HepG2 (cell line): Measurements from ENCODE around the gene YTHDF1. TPM values are rescaled to one million over a fixed set of nuclear protein-coding genes. Genes with fewer than 3 reads are reported as not detected.

Source experiments
- ATAC-seq: fragments of 200-7000 bp; cut with Tn5 transposase; 3 replicates; pipeline ENCODE4 v1.9.1; 2020; ENCODE audit warnings: mild to moderate bottlenecking, moderate library complexity
- BruUV-seq: library from RNA; stranded (reverse); fragments of 400-500 nt; replicated peaks from 2 replicates; lab custom pipeline; 2021; lab: Mats Ljungman, UMichigan
- CTCF ChIA-PET: fragments of 300-600 bp; formaldehyde crosslinking; extraction: SDS; loops from one replicate; lab custom pipeline; 2021; ENCODE audit warnings: low total read pairs, inconsistent platforms, low intra/inter-chr PET ratio; lab: Yijun Ruan, JAX
- POLR2A ChIA-PET: fragments of 350-600 bp; sonication (Branson Sonifier 250); formaldehyde crosslinking; loops from one replicate; lab custom pipeline; 2020; ENCODE audit warnings: antibody characterized with exemption, inconsistent platforms; lab: Yijun Ruan, JAX
- DNase-seq: peaks from one replicate; pipeline ENCODE4 v3.0.0-alpha.2; 2015; ENCODE audit warnings: low spot score
- FAIRE-seq: peaks from 3 replicates; lab custom pipeline; 2011; peaks lifted over from hg19 to GRCh38; lab: Jason Lieb, UNC
- H2AFZ ChIP-seq: one replicate; pipeline ENCODE4 v1.6.1; 2011; ENCODE audit warnings: low read length, inconsistent platforms
- H3K27ac ChIP-seq: fragments of 300-600 bp; 3 replicates; pipeline ENCODE4 v1.8.0; 2011; ENCODE audit warnings: mixed run types, mild to moderate bottlenecking, mixed read lengths, low read length, inconsistent platforms; ENCODE audit not compliant: insufficient read depth; ENCODE audit errors: extremely low read length
- H3K27me3 ChIP-seq, 2 experiments: fragments of 200-600 bp in 1 of 2; 2 replicates in 1 of 2; 3 replicates in 1 of 2; pipeline versions ENCODE4 v1.6.0 to v1.8.0; 2011; ENCODE audit warnings: low read length in 2 of 2, mild to moderate bottlenecking in 2 of 2, moderate library complexity in 2 of 2, inconsistent platforms in 1 of 2; ENCODE audit not compliant: insufficient read depth in 2 of 2, control insufficient read depth in 1 of 2
- H3K36me3 ChIP-seq, 2 experiments: fragments of 200-600 bp in 1 of 2; replicated peaks in 1 of 2; 2 replicates in 1 of 2; 3 replicates in 1 of 2; pipeline versions ENCODE4 v1.5.1 to v1.8.0; 2011; ENCODE audit warnings: low read length in 2 of 2, inconsistent platforms in 1 of 2; ENCODE audit not compliant: insufficient read depth in 2 of 2, control insufficient read depth in 1 of 2
- H3K4me1 ChIP-seq: 2 replicates; pipeline ENCODE4 v1.5.1; 2012; ENCODE audit warnings: low read length, inconsistent platforms; ENCODE audit not compliant: insufficient read depth
- H3K4me2 ChIP-seq: 2 replicates; pipeline ENCODE4 v1.6.0; 2011; ENCODE audit warnings: low read depth, low read length, inconsistent platforms
- H3K4me3 ChIP-seq, 3 experiments: fragments of 200-600 bp in 1 of 3; sonication (generic), shearing (Covaris generic) in 1 of 3; replicated peaks in 1 of 3; 2 replicates each; pipeline ENCODE4 v1.5.1; 2011 to 2016; ENCODE audit warnings: low read length in 3 of 3, inconsistent platforms in 2 of 3, low read depth in 2 of 3, mild to moderate bottlenecking in 2 of 3, control low read depth in 1 of 3, mixed read lengths in 1 of 3; ENCODE audit not compliant: insufficient read depth in 1 of 3
- H3K79me2 ChIP-seq: one replicate; pipeline ENCODE4 v1.6.1; 2011; ENCODE audit warnings: low read length, inconsistent platforms; ENCODE audit not compliant: insufficient read depth
- H3K9ac ChIP-seq: 2 replicates; pipeline ENCODE4 v1.6.0; 2011; ENCODE audit warnings: mild to moderate bottlenecking, low read depth, low read length, inconsistent platforms; ENCODE audit not compliant: insufficient read depth
- H3K9me3 ChIP-seq: 2 replicates; pipeline ENCODE4 v1.5.1; 2012; ENCODE audit warnings: mild to moderate bottlenecking, low read length
- H4K20me1 ChIP-seq: 2 replicates; pipeline ENCODE4 v1.6.0; 2011; ENCODE audit warnings: inconsistent platforms, mild to moderate bottlenecking, low read length, moderate library complexity; ENCODE audit not compliant: insufficient read depth
- CHCHD3 ChIP-seq: sonication (generic); formaldehyde crosslinking; IDR thresholded peaks from 2 replicates; pipeline ENCODE4 v1.8.0; 2022; ENCODE audit warnings: mild to moderate bottlenecking, missing genetic modification reagents, moderate library complexity
- DDIT3 ChIP-seq: sonication (generic); formaldehyde crosslinking; IDR thresholded peaks from 2 replicates; pipeline ENCODE4 v1.4.0; 2020; ENCODE audit warnings: mild to moderate bottlenecking, missing genetic modification reagents
- GABPB1 ChIP-seq: IDR thresholded peaks from 2 replicates; pipeline ENCODE4 v1.6.1; 2016; ENCODE audit warnings: mild to moderate bottlenecking, missing genetic modification reagents, moderate library complexity, missing compliant biosample characterization
- HIVEP1 ChIP-seq: sonication (generic); formaldehyde crosslinking; IDR thresholded peaks from 2 replicates; pipeline ENCODE4 v1.4.0; 2020; ENCODE audit warnings: mild to moderate bottlenecking, missing genetic modification reagents
- HNRNPLL ChIP-seq: fragments of 200-400 bp; formaldehyde crosslinking; IDR thresholded peaks from 2 replicates; pipeline ENCODE4 v1.6.1; 2017; ENCODE audit warnings: mild to moderate bottlenecking, low read depth, low read length; ENCODE audit not compliant: poor library complexity, severe bottlenecking
- MYNN ChIP-seq: sonication (generic); formaldehyde crosslinking; IDR thresholded peaks from 2 replicates; pipeline ENCODE4 v1.4.0; 2020; ENCODE audit warnings: mild to moderate bottlenecking, low read depth, missing genetic modification reagents
- ZBTB39 ChIP-seq: sonication (generic); formaldehyde crosslinking; IDR thresholded peaks from 2 replicates; pipeline ENCODE4 v1.5.0; 2020; ENCODE audit warnings: missing genetic modification reagents
- ZNF432 ChIP-seq: sonication (generic); formaldehyde crosslinking; IDR thresholded peaks from 2 replicates; pipeline ENCODE4 v1.5.0; 2020; ENCODE audit warnings: missing genetic modification reagents, mild to moderate bottlenecking, borderline replicate concordance
- ZNF564 ChIP-seq: sonication (generic); formaldehyde crosslinking; IDR thresholded peaks from 2 replicates; pipeline ENCODE4 v1.8.1; 2023; ENCODE audit warnings: mild to moderate bottlenecking, missing genetic modification reagents
- ZNF768 ChIP-seq: sonication (generic); formaldehyde crosslinking; IDR thresholded peaks from 2 replicates; pipeline ENCODE4 v1.4.0; 2020; ENCODE audit warnings: missing genetic modification reagents
- WGBS: methylation state at CpG from one replicate; pipeline ENCODE4 v1.1.6; 2017; ENCODE audit warnings: low lambda C conversion rate; 5-methylcytosine and 5-hydroxymethylcytosine counted together
- in situ Hi-C: cut with HindIII; loops from 2 replicates; pipeline ENCODE4 v1.10.0; 2017; ENCODE audit warnings: low pct_unique_long_range_greater_than_20kb; ENCODE audit not compliant: extremely low pct_ligation_motif_present
- intact Hi-C: fragments of 100-400 bp; cut with micrococcal nuclease; formaldehyde crosslinking; loops from one replicate; pipeline ENCODE4 v1.10.0; 2022; ENCODE audit not compliant: unreplicated experiment
- polyA plus RNA-seq, 8 experiments: library from polyadenylated mRNA; depleted of rRNA in 3 of 8; stranded (reverse) in 7 of 8; unstranded in 1 of 8; fragments of >200 nt; fragmentation: Illumina TruSeq in 4 of 8; extraction: Trizol in 4 of 8; gene quantifications; 2 replicates each; pipeline versions ENCODE4 v1.2.1 to v1.2.3, GENCODE V29; 2011 to 2016; ENCODE audit warnings: low read depth in 4 of 8, missing spikeins in 1 of 8, mixed read lengths in 1 of 8; ENCODE audit not compliant: insufficient read depth in 1 of 8
- total RNA-seq, 5 experiments: library from RNA; depleted of rRNA; stranded (reverse); fragments of >200 nt; fragmentation: Illumina TruSeq; extraction: Trizol; gene quantifications; 2 replicates each; pipeline ENCODE4 v1.2.3, GENCODE V29; 2016; ENCODE audit warnings: low read depth in 1 of 5
- TF ChIP-seq, protein P1 (sequence below): sonication (generic); formaldehyde crosslinking; IDR thresholded peaks from 2 replicates; pipeline ENCODE4 v1.4.0; 2020; ENCODE audit warnings: missing genetic modification reagents

YTHDF1 gene
- total and polyA plus RNA-seq, 2 of the 13 experiments (the other 11 are each of a cell fraction or from before 2014, with no cell fraction given): 34.5 to 37.7 TPM

DNA sequence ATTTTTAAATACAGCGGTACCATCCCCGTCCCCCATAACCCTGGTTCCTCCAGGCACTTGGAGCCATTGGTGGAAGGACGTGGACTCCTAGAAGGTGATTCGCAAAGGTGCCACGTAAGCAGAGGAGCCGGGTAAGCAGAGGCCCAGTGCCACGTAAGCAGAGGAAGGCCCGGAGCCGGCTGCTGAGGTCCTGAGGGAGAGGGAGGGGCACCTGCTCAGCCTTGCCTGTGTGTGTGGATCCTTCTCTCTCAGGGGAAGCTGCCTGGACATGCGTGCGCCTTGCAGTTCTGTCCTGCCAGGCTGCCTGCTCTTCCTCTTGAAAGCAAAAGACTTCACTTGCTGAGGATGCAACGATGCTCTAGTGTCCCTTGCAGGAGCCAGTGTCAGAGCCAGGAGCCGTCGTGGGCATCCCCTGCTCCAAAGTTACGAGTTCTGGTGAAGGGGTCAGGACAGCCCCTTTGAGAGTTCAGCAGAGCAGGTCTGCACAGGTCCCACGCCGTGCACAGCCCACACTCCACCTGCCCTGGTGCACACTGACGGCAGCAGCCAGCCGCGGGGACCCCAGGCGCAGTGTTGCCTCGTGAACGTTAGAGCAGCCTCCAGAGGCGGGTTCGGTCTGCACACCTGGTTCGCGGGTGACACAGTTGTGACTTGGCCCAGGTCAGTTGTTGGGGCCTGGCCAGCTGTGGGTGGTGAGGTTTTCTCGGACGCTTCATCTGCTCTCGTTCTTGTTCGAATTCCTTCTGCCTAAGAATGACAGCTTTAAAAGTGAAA is 40.2 kb upstream of the YTHDF1 start:
- POLR2A ChIA-PET: no interaction called here
- no peak overlapping the region for H3K9ac ChIP-seq
- in situ Hi-C loops: no loop called here
- no peak overlapping the region for H3K4me3 ChIP-seq
- BruUV-seq: no TSS peak
- H3K4me2 ChIP-seq: no peak overlapping the region
- no peak; the same call in 2 of the 3 replicates for ATAC-seq
- intact Hi-C loops: no loop called here
- H3K36me3 ChIP-seq: no peaks in the 10 kb centered on the region
- no peaks in the 10 kb centered on the region for H3K79me2 ChIP-seq
- H4K20me1 ChIP-seq: peaks cover 5% of the 10 kb centered on the region; the same call in 1 of the 2 replicates
- H3K27ac ChIP-seq: no peak overlapping the region
- DNase-seq: no peak
- no peak overlapping the region for H2AFZ ChIP-seq
- peaks cover 29% of the 10 kb centered on the region for H3K4me1 ChIP-seq
- TF ChIP-seq DDIT3 (CRISPR knock-in tag) (no peak), CHCHD3 (CRISPR knock-in tag) (no peak), HIVEP1 (CRISPR knock-in tag) (no peak), ZNF768 (CRISPR knock-in tag) (peak; percentile 30; the same call in 1 of the 2 replicates), ZNF432 (CRISPR knock-in tag) (0 out of 2 replicates have a peak, but pooled peaks have one; percentile 35), MYNN (no peak), ZBTB39 (no peak), GABPB1 (CRISPR knock-in tag) (peak; percentile 28; the same call in 1 of the 2 replicates), HNRNPLL (peak; percentile 30), ZNF564 (no peak)
- TF ChIP-seq, protein P1, sequence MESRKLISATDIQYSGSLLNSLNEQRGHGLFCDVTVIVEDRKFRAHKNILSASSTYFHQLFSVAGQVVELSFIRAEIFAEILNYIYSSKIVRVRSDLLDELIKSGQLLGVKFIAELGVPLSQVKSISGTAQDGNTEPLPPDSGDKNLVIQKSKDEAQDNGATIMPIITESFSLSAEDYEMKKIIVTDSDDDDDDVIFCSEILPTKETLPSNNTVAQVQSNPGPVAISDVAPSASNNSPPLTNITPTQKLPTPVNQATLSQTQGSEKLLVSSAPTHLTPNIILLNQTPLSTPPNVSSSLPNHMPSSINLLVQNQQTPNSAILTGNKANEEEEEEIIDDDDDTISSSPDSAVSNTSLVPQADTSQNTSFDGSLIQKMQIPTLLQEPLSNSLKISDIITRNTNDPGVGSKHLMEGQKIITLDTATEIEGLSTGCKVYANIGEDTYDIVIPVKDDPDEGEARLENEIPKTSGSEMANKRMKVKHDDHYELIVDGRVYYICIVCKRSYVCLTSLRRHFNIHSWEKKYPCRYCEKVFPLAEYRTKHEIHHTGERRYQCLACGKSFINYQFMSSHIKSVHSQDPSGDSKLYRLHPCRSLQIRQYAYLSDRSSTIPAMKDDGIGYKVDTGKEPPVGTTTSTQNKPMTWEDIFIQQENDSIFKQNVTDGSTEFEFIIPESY (CRISPR knock-in tag): peak; percentile 57
- no peak for FAIRE-seq
- 34% methylated on average over 28 of the region's 31 CpGs for WGBS
- CTCF ChIA-PET: interaction anchor here (0.7 kb wide), 1 partner anchor 68 kb away, joined by 3 read pairs; no protein-coding TSS in a partner anchor
- no peaks in the 10 kb centered on the region for H3K9me3 ChIP-seq
- peaks cover 41 to 87% of the 10 kb centered on the region in 2 experiments for H3K27me3 ChIP-seq
